ENCODE results near the gene ANKRD1. TPM values are rescaled to one million over a fixed set of nuclear protein-coding genes. Genes with fewer than 3 reads are reported as not detected.

ANKRD1 gene
- total and polyA plus RNA-seq, 2 donors (not counting 3 experiments of a cell fraction or from before 2014, with no cell fraction given): 593 to 664 TPM

- Histone ChIP-seq H3K27ac (ENCODE audit: insufficient read depth, low read depth, low read length) (no peak overlapping the region), H3K4me2 (ENCODE audit: insufficient read depth, low read length) (no peak overlapping the region), H3K79me2 (ENCODE audit: control insufficient read depth, insufficient read depth, low read length) (peaks cover 7% of the 10 kb centered on the region), H3K9me3 (replicated peaks; ENCODE audit: control insufficient read depth, insufficient read depth, low read length) (no peaks in the 10 kb centered on the region), H3K4me1 (ENCODE audit: control insufficient read depth, extremely low read depth, insufficient read depth, low read length) (peaks cover 45% of the 10 kb centered on the region), H3K9me1 (replicated peaks; ENCODE audit: control insufficient read depth, extremely low read depth, insufficient read depth, low read length) (no peaks in the 10 kb centered on the region), H3K27me3 (ENCODE audit: control insufficient read depth in 2 of 2, insufficient read depth in 2 of 2, low read length in 2 of 2) (no peaks in the 10 kb centered on the region), H3K36me3 (ENCODE audit: control insufficient read depth in 2 of 2, extremely low read depth in 1 of 2, insufficient read depth in 2 of 2, low read length in 2 of 2) (no peaks in the 10 kb centered on the region), H3K9ac (replicated peaks; ENCODE audit: extremely low read depth, insufficient read depth, low read length) (no peak overlapping the region), H4K20me1 (replicated peaks; ENCODE audit: control insufficient read depth, extremely low read depth, insufficient read depth, low read length) (no peaks in the 10 kb centered on the region), H2AFZ (ENCODE audit: low read depth, low read length) (no peak overlapping the region), H3K4me3 (replicated peaks in 1 of 3; ENCODE audit: insufficient read depth in 1 of 3, low read depth in 1 of 3, low read length in 3 of 3) (no peak overlapping the region)
- intact Hi-C loops (cut with micrococcal nuclease): no loop called here
- FAIRE-seq (no peak), DNase-seq (ENCODE audit: low read depth, low spot score) (no peak)
- no TSS peak for BruUV-seq (replicated peaks)
- no peak for TF ChIP-seq GATA2 (IDR thresholded peaks at IDR 0.05; ENCODE audit: insufficient read depth, insufficient read length, low read depth, low read length)
- TF ChIP-seq EZH2 (IDR thresholded peaks at IDR 0.05; ENCODE audit: borderline replicate concordance, low read depth, low read length, severe bottlenecking): no peak
- no peak for TF ChIP-seq POLR2AphosphoS5 (IDR thresholded peaks at IDR 0.05; ENCODE audit: insufficient read depth, low read depth, low read length)
- no peak for TF ChIP-seq POLR2A (IDR thresholded peaks at IDR 0.05; ENCODE audit: low read depth, low read length)
- TF ChIP-seq, protein P1, sequence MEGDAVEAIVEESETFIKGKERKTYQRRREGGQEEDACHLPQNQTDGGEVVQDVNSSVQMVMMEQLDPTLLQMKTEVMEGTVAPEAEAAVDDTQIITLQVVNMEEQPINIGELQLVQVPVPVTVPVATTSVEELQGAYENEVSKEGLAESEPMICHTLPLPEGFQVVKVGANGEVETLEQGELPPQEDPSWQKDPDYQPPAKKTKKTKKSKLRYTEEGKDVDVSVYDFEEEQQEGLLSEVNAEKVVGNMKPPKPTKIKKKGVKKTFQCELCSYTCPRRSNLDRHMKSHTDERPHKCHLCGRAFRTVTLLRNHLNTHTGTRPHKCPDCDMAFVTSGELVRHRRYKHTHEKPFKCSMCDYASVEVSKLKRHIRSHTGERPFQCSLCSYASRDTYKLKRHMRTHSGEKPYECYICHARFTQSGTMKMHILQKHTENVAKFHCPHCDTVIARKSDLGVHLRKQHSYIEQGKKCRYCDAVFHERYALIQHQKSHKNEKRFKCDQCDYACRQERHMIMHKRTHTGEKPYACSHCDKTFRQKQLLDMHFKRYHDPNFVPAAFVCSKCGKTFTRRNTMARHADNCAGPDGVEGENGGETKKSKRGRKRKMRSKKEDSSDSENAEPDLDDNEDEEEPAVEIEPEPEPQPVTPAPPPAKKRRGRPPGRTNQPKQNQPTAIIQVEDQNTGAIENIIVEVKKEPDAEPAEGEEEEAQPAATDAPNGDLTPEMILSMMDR (IDR thresholded peaks at IDR 0.05; ENCODE audit: extremely low read depth in 1 of 2, insufficient read depth in 1 of 2, low read depth in 1 of 2, low read length in 2 of 2): no peak
- no peak for TF ChIP-seq FOS (IDR thresholded peaks at IDR 0.05; ENCODE audit: borderline replicate concordance, insufficient read depth, low read length)
- no peak for TF ChIP-seq JUN (IDR thresholded peaks at IDR 0.05; ENCODE audit: borderline replicate concordance, insufficient read depth, insufficient read length, low read depth)
- TF ChIP-seq MYC (IDR thresholded peaks at IDR 0.05; ENCODE audit: low read depth, low read length): no peak
- POLR2A ChIA-PET: no interaction called here
- dilution Hi-C loops (cut with MboI; ENCODE audit: extremely low pct_ligation_motif_present, low sequenced_read_pairs): no loop called here
- CTCF ChIA-PET: no interaction called here
Measured at GRCh38 chr10:90925079-90926029, 4.5 kb upstream of the ANKRD1 start.
